GM23338 (cell line): Measurements from ENCODE around the gene VPS54. TPM values are rescaled to one million over a fixed set of nuclear protein-coding genes. Genes with fewer than 3 reads are reported as not detected.

Experiments used
- ATAC-seq: fragments of 200-7000 bp; cut with Tn5 transposase; 3 replicates; pipeline ENCODE4 v1.9.1; 2020
- DNase-seq: peaks from one replicate; pipeline ENCODE4 v3.0.0-alpha.2; 2015; ENCODE audit warnings: low spot score
- H2AFZ ChIP-seq: fragments of 200-600 bp; sonication (generic); 2 replicates; pipeline ENCODE4 v1.8.0; 2016; ENCODE audit warnings: antibody characterized with exemption, mild to moderate bottlenecking, moderate library complexity
- H3F3A ChIP-seq: fragments of 200-600 bp; sonication (generic); replicated peaks from 2 replicates; pipeline ENCODE4 v1.8.0; 2017; ENCODE audit warnings: antibody characterized with exemption, mixed run types, low read depth
- H3K27ac ChIP-seq: fragments of 200-600 bp; sonication (generic); 2 replicates; pipeline ENCODE4 v1.6.1; 2016; ENCODE audit warnings: low read depth
- H3K27me3 ChIP-seq: fragments of 200-600 bp; sonication (generic); 2 replicates; pipeline ENCODE4 v1.8.0; 2016; ENCODE audit warnings: mild to moderate bottlenecking, mixed run types, moderate library complexity; ENCODE audit not compliant: insufficient read depth
- H3K36me3 ChIP-seq: fragments of 200-600 bp; sonication (generic); 2 replicates; pipeline ENCODE4 v1.8.0; 2016; ENCODE audit warnings: mild to moderate bottlenecking; ENCODE audit not compliant: insufficient read depth
- H3K4me1 ChIP-seq: fragments of 200-600 bp; sonication (generic); 2 replicates; pipeline ENCODE4 v1.8.0; 2016; ENCODE audit warnings: mild to moderate bottlenecking, moderate library complexity; ENCODE audit not compliant: insufficient read depth
- H3K4me2 ChIP-seq: fragments of 200-600 bp; sonication (generic); 2 replicates; pipeline ENCODE4 v1.7.1; 2017; ENCODE audit warnings: mixed run types
- H3K4me3 ChIP-seq: fragments of 200-600 bp; sonication (generic); 2 replicates; pipeline ENCODE4 v1.6.1; 2016; ENCODE audit warnings: mixed run types
- H3K79me2 ChIP-seq: fragments of 200-600 bp; sonication (generic); replicated peaks from 2 replicates; pipeline ENCODE4 v1.8.0; 2017; ENCODE audit warnings: mild to moderate bottlenecking; ENCODE audit not compliant: insufficient read depth
- H3K9me2 ChIP-seq: fragments of 200-600 bp; sonication (generic); 2 replicates; pipeline ENCODE4 v1.8.0; 2017; ENCODE audit not compliant: insufficient read depth
- H4K20me1 ChIP-seq: fragments of 200-600 bp; sonication (generic); replicated peaks from 2 replicates; pipeline ENCODE4 v1.8.0; 2017; ENCODE audit warnings: mild to moderate bottlenecking; ENCODE audit not compliant: insufficient read depth
- H3K27ac Mint-ChIP-seq: 2 replicates; pipeline ENCODE4 v1.8.0; 2020; ENCODE audit warnings: inconsistent platforms, mild to moderate bottlenecking, moderate library complexity, mixed read lengths
- H3K27me3 Mint-ChIP-seq: 3 replicates; pipeline ENCODE4 v1.8.0; 2022; ENCODE audit warnings: low read depth, mild to moderate bottlenecking, moderate library complexity, mixed read lengths, inconsistent platforms; ENCODE audit not compliant: insufficient read depth, poor library complexity
- H3K36me3 Mint-ChIP-seq: 3 replicates; pipeline ENCODE4 v1.8.0; 2021; ENCODE audit warnings: low read depth, mild to moderate bottlenecking, inconsistent platforms, moderate library complexity, mixed read lengths
- H3K4me1 Mint-ChIP-seq: 3 replicates; pipeline ENCODE4 v1.8.0; 2020; ENCODE audit warnings: mild to moderate bottlenecking, inconsistent platforms, mixed read lengths
- H3K4me3 Mint-ChIP-seq: 3 replicates; pipeline ENCODE4 v1.8.0; 2021; ENCODE audit warnings: moderate library complexity, mild to moderate bottlenecking, inconsistent platforms, mixed read lengths
- H3K9me3 Mint-ChIP-seq: 3 replicates; pipeline ENCODE4 v1.8.0; 2020; ENCODE audit warnings: moderate library complexity, mild to moderate bottlenecking, inconsistent platforms, mixed read lengths
- CREB1 ChIP-seq: fragments of 250-450 bp; sonication (Bioruptor Pico); IDR thresholded peaks from 2 replicates; pipeline ENCODE4 v1.5.0; 2020; ENCODE audit warnings: low read depth, mild to moderate bottlenecking, moderate library complexity
- ETS1 ChIP-seq: IDR thresholded peaks from 2 replicates; pipeline ENCODE4 v1.6.1; 2016; ENCODE audit warnings: antibody characterized with exemption
- EZH2 ChIP-seq: fragments of 200-600 bp; sonication (generic); IDR thresholded peaks from one replicate; pipeline ENCODE4 v1.8.0; 2017; ENCODE audit warnings: antibody characterized with exemption, mild to moderate bottlenecking, low read depth; ENCODE audit not compliant: unreplicated experiment
- EZH2phosphoT487 ChIP-seq: fragments of 200-600 bp; sonication (generic); IDR thresholded peaks from one replicate; pipeline ENCODE4 v1.8.1; 2018; ENCODE audit warnings: antibody characterized with exemption; ENCODE audit not compliant: unreplicated experiment
- JUNB ChIP-seq: IDR thresholded peaks from one replicate; pipeline ENCODE4 v1.6.1; 2016; ENCODE audit warnings: antibody characterized with exemption; ENCODE audit not compliant: unreplicated experiment
- NANOG ChIP-seq: IDR thresholded peaks from 2 replicates; pipeline ENCODE4 v1.6.1; 2016; ENCODE audit warnings: antibody characterized with exemption, borderline replicate concordance
- POLR2AphosphoS5 ChIP-seq: IDR thresholded peaks from 2 replicates; pipeline ENCODE4 v1.6.1; 2016; ENCODE audit warnings: antibody characterized with exemption, low read depth
- STAT1 ChIP-seq: IDR thresholded peaks from one replicate; pipeline ENCODE4 v1.6.1; 2016; ENCODE audit warnings: antibody characterized with exemption; ENCODE audit not compliant: unreplicated experiment
- ZNF114 ChIP-seq: fragments of 250-450 bp; sonication (Bioruptor Pico); IDR thresholded peaks from 2 replicates; pipeline ENCODE4 v1.5.0; 2020; ENCODE audit warnings: mild to moderate bottlenecking, moderate library complexity
- ZNF331 ChIP-seq: fragments of 250-450 bp; sonication (Bioruptor Pico); IDR thresholded peaks from 2 replicates; pipeline ENCODE4 v1.5.0; 2020; ENCODE audit warnings: low read depth, mild to moderate bottlenecking, moderate library complexity
- polyA plus RNA-seq: library from polyadenylated mRNA; unstranded; fragments of >200 nt; fragmentation: Nextera tagmentation; extraction: Ambion mirVana; gene quantifications from 2 replicates; pipeline ENCODE4 v1.2.1, GENCODE V29; 2016
- total RNA-seq: library from RNA; depleted of rRNA; stranded (reverse); fragments of >200 nt; shearing (Covaris generic); gene quantifications from 2 replicates; pipeline ENCODE4 v1.2.3, GENCODE V29; 2014
- TF ChIP-seq, protein P1 (sequence below): IDR thresholded peaks from one replicate; pipeline ENCODE4 v1.6.1; 2018; ENCODE audit warnings: antibody characterized with exemption; ENCODE audit not compliant: unreplicated experiment
- TF ChIP-seq, protein P2 (sequence below): fragments of 250-450 bp; sonication (Bioruptor Pico); IDR thresholded peaks from 2 replicates; pipeline ENCODE4 v1.5.0; 2020; ENCODE audit warnings: mild to moderate bottlenecking, moderate library complexity
- TF ChIP-seq, protein P3 (sequence below), 2 experiments: fragments of 200-600 bp in 1 of 2; sonication (generic) in 1 of 2; conservative IDR thresholded peaks; 2 replicates each; pipeline versions ENCODE4 v1.5.1 to v1.6.1; 2016 to 2017; ENCODE audit warnings: antibody characterized with exemption in 2 of 2, low read depth in 2 of 2, mild to moderate bottlenecking in 2 of 2, moderate library complexity in 1 of 2

VPS54 gene
- total and polyA plus RNA-seq, 2 experiments from 2014 or later, result 6.6 to 17.0 TPM

GRCh38 chr2:63878486-63878885 is 140.7 kb downstream of the VPS54 start:
- Mint-ChIP-seq H3K9me3 (0 out of 3 replicates have a peak, but pooled peaks cover under 1% of the 10 kb centered on the region), H3K27ac (no peak overlapping the region), H3K4me1 (peaks cover 81% of the 10 kb centered on the region), H3K4me3 (no peak overlapping the region), H3K27me3 (peaks cover 2% of the 10 kb centered on the region), H3K36me3 (peaks cover 81% of the 10 kb centered on the region)
- Histone ChIP-seq H3K27ac (no peak overlapping the region; the same call in 1 of the 2 replicates), H4K20me1 (peaks cover 70% of the 10 kb centered on the region), H3K27me3 (no peaks in the 10 kb centered on the region), H2AFZ (no peak overlapping the region), H3K79me2 (peaks cover 98% of the 10 kb centered on the region), H3K36me3 (peaks cover 35% of the 10 kb centered on the region), H3K4me2 (no peak overlapping the region), H3K4me1 (peaks cover 70% of the 10 kb centered on the region), H3F3A (peaks cover 21% of the 10 kb centered on the region), H3K9me2 (no peaks in the 10 kb centered on the region), H3K4me3 (no peak overlapping the region)
- no peak for ATAC-seq
- DNase-seq, result no peak
- TF ChIP-seq, protein P1, sequence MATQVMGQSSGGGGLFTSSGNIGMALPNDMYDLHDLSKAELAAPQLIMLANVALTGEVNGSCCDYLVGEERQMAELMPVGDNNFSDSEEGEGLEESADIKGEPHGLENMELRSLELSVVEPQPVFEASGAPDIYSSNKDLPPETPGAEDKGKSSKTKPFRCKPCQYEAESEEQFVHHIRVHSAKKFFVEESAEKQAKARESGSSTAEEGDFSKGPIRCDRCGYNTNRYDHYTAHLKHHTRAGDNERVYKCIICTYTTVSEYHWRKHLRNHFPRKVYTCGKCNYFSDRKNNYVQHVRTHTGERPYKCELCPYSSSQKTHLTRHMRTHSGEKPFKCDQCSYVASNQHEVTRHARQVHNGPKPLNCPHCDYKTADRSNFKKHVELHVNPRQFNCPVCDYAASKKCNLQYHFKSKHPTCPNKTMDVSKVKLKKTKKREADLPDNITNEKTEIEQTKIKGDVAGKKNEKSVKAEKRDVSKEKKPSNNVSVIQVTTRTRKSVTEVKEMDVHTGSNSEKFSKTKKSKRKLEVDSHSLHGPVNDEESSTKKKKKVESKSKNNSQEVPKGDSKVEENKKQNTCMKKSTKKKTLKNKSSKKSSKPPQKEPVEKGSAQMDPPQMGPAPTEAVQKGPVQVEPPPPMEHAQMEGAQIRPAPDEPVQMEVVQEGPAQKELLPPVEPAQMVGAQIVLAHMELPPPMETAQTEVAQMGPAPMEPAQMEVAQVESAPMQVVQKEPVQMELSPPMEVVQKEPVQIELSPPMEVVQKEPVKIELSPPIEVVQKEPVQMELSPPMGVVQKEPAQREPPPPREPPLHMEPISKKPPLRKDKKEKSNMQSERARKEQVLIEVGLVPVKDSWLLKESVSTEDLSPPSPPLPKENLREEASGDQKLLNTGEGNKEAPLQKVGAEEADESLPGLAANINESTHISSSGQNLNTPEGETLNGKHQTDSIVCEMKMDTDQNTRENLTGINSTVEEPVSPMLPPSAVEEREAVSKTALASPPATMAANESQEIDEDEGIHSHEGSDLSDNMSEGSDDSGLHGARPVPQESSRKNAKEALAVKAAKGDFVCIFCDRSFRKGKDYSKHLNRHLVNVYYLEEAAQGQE, result no peak
- TF ChIP-seq JUNB, result no peak
- TF ChIP-seq EZH2, result no peak
- TF ChIP-seq, protein P2, sequence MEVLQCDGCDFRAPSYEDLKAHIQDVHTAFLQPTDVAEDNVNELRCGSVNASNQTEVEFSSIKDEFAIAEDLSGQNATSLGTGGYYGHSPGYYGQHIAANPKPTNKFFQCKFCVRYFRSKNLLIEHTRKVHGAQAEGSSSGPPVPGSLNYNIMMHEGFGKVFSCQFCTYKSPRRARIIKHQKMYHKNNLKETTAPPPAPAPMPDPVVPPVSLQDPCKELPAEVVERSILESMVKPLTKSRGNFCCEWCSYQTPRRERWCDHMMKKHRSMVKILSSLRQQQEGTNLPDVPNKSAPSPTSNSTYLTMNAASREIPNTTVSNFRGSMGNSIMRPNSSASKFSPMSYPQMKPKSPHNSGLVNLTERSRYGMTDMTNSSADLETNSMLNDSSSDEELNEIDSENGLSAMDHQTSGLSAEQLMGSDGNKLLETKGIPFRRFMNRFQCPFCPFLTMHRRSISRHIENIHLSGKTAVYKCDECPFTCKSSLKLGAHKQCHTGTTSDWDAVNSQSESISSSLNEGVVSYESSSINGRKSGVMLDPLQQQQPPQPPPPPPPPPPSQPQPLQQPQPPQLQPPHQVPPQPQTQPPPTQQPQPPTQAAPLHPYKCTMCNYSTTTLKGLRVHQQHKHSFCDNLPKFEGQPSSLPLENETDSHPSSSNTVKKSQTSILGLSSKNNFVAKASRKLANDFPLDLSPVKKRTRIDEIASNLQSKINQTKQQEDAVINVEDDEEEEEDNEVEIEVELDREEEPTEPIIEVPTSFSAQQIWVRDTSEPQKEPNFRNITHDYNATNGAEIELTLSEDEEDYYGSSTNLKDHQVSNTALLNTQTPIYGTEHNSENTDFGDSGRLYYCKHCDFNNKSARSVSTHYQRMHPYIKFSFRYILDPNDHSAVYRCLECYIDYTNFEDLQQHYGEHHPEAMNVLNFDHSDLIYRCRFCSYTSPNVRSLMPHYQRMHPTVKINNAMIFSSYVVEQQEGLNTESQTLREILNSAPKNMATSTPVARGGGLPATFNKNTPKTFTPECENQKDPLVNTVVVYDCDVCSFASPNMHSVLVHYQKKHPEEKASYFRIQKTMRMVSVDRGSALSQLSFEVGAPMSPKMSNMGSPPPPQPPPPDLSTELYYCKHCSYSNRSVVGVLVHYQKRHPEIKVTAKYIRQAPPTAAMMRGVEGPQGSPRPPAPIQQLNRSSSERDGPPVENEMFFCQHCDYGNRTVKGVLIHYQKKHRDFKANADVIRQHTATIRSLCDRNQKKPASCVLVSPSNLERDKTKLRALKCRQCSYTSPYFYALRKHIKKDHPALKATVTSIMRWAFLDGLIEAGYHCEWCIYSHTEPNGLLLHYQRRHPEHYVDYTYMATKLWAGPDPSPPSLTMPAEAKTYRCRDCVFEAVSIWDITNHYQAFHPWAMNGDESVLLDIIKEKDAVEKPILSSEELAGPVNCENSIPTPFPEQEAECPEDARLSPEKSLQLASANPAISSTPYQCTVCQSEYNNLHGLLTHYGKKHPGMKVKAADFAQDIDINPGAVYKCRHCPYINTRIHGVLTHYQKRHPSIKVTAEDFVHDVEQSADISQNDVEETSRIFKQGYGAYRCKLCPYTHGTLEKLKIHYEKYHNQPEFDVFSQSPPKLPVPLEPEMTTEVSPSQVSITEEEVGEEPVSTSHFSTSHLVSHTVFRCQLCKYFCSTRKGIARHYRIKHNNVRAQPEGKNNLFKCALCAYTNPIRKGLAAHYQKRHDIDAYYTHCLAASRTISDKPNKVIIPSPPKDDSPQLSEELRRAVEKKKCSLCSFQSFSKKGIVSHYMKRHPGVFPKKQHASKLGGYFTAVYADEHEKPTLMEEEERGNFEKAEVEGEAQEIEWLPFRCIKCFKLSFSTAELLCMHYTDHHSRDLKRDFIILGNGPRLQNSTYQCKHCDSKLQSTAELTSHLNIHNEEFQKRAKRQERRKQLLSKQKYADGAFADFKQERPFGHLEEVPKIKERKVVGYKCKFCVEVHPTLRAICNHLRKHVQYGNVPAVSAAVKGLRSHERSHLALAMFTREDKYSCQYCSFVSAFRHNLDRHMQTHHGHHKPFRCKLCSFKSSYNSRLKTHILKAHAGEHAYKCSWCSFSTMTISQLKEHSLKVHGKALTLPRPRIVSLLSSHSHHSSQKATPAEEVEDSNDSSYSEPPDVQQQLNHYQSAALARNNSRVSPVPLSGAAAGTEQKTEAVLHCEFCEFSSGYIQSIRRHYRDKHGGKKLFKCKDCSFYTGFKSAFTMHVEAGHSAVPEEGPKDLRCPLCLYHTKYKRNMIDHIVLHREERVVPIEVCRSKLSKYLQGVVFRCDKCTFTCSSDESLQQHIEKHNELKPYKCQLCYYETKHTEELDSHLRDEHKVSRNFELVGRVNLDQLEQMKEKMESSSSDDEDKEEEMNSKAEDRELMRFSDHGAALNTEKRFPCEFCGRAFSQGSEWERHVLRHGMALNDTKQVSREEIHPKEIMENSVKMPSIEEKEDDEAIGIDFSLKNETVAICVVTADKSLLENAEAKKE, result no peak
- TF ChIP-seq, protein P3, sequence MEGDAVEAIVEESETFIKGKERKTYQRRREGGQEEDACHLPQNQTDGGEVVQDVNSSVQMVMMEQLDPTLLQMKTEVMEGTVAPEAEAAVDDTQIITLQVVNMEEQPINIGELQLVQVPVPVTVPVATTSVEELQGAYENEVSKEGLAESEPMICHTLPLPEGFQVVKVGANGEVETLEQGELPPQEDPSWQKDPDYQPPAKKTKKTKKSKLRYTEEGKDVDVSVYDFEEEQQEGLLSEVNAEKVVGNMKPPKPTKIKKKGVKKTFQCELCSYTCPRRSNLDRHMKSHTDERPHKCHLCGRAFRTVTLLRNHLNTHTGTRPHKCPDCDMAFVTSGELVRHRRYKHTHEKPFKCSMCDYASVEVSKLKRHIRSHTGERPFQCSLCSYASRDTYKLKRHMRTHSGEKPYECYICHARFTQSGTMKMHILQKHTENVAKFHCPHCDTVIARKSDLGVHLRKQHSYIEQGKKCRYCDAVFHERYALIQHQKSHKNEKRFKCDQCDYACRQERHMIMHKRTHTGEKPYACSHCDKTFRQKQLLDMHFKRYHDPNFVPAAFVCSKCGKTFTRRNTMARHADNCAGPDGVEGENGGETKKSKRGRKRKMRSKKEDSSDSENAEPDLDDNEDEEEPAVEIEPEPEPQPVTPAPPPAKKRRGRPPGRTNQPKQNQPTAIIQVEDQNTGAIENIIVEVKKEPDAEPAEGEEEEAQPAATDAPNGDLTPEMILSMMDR (conservative IDR thresholded peaks at IDR 0.05; ENCODE audit: low read depth in 2 of 2), result no peak
- no peak for TF ChIP-seq STAT1
- TF ChIP-seq NANOG, result no peak
- no peak for TF ChIP-seq EZH2phosphoT487
- TF ChIP-seq ZNF331 (CRISPR knock-in tag), result no peak
- TF ChIP-seq ETS1, result no peak
- TF ChIP-seq POLR2AphosphoS5, result no peak
- no peak for TF ChIP-seq ZNF114 (CRISPR knock-in tag)
- no peak for TF ChIP-seq CREB1 (CRISPR knock-in tag)
